VCaP (cell line): Measurements from ENCODE around the gene KCTD3.

Source experiments
- H3K27ac ChIP-seq: fragments of 450-650 bp; 2 replicates; pipeline ENCODE4 v1.5.1; 2017
- CTCF ChIP-seq: fragments of 450-650 bp; conservative IDR thresholded peaks from 2 replicates; pipeline ENCODE4 v1.5.1; 2017; ENCODE audit warnings: mild to moderate bottlenecking, moderate library complexity

The KCTD3 gene

GRCh38 chr1:215543806-215544205 lies 23.3 kb upstream of the KCTD3 start:
- H3K27ac ChIP-seq, result no peak overlapping the region
- no peak for TF ChIP-seq CTCF

GRCh38 chr1:215544566-215544965 lies 22.5 kb upstream of the KCTD3 start:
- TF ChIP-seq CTCF, result no peak

GRCh38 chr1:215545096-215545495 lies 22.0 kb upstream of the KCTD3 start:
- no peak overlapping the region for H3K27ac ChIP-seq
- no peak for TF ChIP-seq CTCF

More at GRCh38 chr1:215544566-215544965, 22.5 kb upstream of the KCTD3 start:
- H3K27ac ChIP-seq, result no peak overlapping the region

- no peak overlapping the region for H3K27ac ChIP-seq
- no peak for TF ChIP-seq CTCF
Observed at GRCh38 chr1:215547011-215547410, 20.1 kb upstream of the KCTD3 start.

DNA sequence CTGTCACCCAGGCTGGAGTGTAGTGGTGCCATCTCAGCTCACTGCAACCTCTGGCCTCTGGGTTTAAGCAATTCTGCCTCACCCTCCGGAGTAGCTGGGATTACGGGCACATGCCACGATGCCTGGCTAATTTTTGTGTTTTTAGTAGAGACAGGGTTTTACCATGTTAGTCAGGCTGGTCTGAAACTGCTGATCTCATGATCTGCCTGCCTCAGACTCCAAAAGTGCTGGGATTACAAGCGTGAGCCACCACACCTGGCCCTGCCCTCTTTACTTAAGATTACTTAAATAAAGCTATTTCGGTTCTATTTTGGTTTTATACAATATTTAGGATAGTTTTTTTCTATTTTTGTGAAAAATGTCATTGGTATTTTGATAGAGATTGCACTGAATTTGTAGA lies 15.3 kb upstream of the KCTD3 start:
- TF ChIP-seq CTCF, result no peak
- H3K27ac ChIP-seq, result no peak overlapping the region

- no peak for TF ChIP-seq CTCF
- no peak overlapping the region for H3K27ac ChIP-seq
Observed at GRCh38 chr1:215554865-215555264, 12.2 kb upstream of the KCTD3 start.

- no peak overlapping the region for H3K27ac ChIP-seq
- TF ChIP-seq CTCF, result no peak
Observed at GRCh38 chr1:215555531-215555930, 11.6 kb upstream of the KCTD3 start.

DNA sequence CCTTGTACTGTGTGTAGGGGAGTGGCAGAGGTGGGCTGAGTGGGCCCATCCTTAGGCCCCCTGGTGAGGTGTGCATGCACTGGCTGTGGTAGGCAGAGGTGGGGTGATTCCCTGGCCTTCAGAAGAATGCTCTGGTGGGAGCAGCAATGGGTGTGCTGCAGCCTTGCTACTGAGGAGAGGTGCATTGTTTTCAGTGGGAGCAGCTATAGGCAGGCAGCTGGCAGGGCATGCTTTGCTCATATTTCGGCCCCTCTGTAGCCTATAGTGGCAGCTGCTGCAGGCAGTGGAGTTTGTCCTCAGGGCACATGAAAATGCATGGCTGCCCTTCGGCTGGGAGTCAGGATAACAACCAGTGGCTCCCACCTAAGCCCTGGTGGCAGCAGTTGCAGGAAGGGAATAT lies 10.1 kb upstream of the KCTD3 start:
- peak overlapping the region; percentile 56; the same call in 1 of the 2 replicates for H3K27ac ChIP-seq
- no peak for TF ChIP-seq CTCF
